Liver (tissue), 9 donors: ENCODE results near the gene FSIP2. TPM values are rescaled to one million over a fixed set of nuclear protein-coding genes. Genes with fewer than 3 reads are reported as not detected.
A peak's percentile ranks its signal among the peaks of the same experiment; 100 is the strongest.

ENCODE experiments used
- DNase-seq: peaks from one replicate; pipeline ENCODE4 v3.0.0-alpha.2; 2017; ENCODE audit warnings: low spot score
- H3K27ac ChIP-seq, 2 donors: one replicate each; pipeline ENCODE4 v1.7.0; 2013; ENCODE audit warnings: inconsistent platforms in 2 of 2, low read length in 2 of 2, control low read depth in 1 of 2, low read depth in 1 of 2, mild to moderate bottlenecking in 1 of 2
- H3K27me3 ChIP-seq, 4 donors: one replicate each; pipeline versions ENCODE4 v1.6.1 to v1.7.0; 2013; ENCODE audit warnings: low read length in 3 of 4, inconsistent platforms in 1 of 4, mild to moderate bottlenecking in 1 of 4, moderate library complexity in 1 of 4; ENCODE audit not compliant: control insufficient read depth in 4 of 4, insufficient read depth in 4 of 4
- H3K36me3 ChIP-seq, 4 donors: one replicate each; pipeline versions ENCODE4 v1.6.1 to v1.7.0; 2013; ENCODE audit warnings: low read length in 3 of 4, mild to moderate bottlenecking in 3 of 4, low read depth in 1 of 4, moderate library complexity in 1 of 4; ENCODE audit not compliant: control insufficient read depth in 4 of 4, insufficient read depth in 3 of 4
- H3K4me1 ChIP-seq, 4 donors: one replicate each; pipeline versions ENCODE4 v1.6.1 to v1.7.0; 2013; ENCODE audit warnings: low read length in 3 of 4, mild to moderate bottlenecking in 3 of 4, moderate library complexity in 1 of 4; ENCODE audit not compliant: control insufficient read depth in 4 of 4, insufficient read depth in 4 of 4
- H3K4me3 ChIP-seq, 3 donors: one replicate each; pipeline versions ENCODE4 v1.6.1 to v1.7.0; 2013; ENCODE audit warnings: low read length in 3 of 3, control low read depth in 1 of 3, low read depth in 1 of 3, mild to moderate bottlenecking in 1 of 3
- H3K9ac ChIP-seq, 2 donors: one replicate each; pipeline ENCODE4 v1.7.0; 2013; ENCODE audit warnings: low read length in 2 of 2, mild to moderate bottlenecking in 2 of 2, moderate library complexity in 2 of 2, control low read depth in 1 of 2, low read depth in 1 of 2
- H3K9me3 ChIP-seq, 4 donors: one replicate each; pipeline versions ENCODE4 v1.6.1 to v1.7.0; 2013; ENCODE audit warnings: low read length in 3 of 4; ENCODE audit not compliant: control insufficient read depth in 4 of 4
- FOXA1 ChIP-seq: IDR thresholded peaks from 2 replicates; pipeline ENCODE4 v1.6.1; 2016; ENCODE audit warnings: antibody characterized with exemption
- HNF4G ChIP-seq: IDR thresholded peaks from 2 replicates; pipeline ENCODE4 v1.6.1; 2016; ENCODE audit warnings: antibody characterized with exemption
- NR2F2 ChIP-seq: IDR thresholded peaks from 2 replicates; pipeline ENCODE4 v1.6.1; 2016; ENCODE audit warnings: antibody characterized with exemption
- ZBTB33 ChIP-seq: IDR thresholded peaks from 2 replicates; pipeline ENCODE4 v1.6.1; 2016; ENCODE audit warnings: antibody characterized with exemption
- WGBS: extraction: QIAGEN DNeasy Blood & Tissue Kit; methylation state at CpG from one replicate; pipeline ENCODE4 v1.1.7; 2013; 5-methylcytosine and 5-hydroxymethylcytosine counted together
- polyA plus RNA-seq, 2 donors: library from polyadenylated mRNA; stranded (reverse) in 1 of 2; unstranded in 1 of 2; fragments of 200-250 nt in 1 of 2; fragments of >200 nt in 1 of 2; fragmentation: Nextera tagmentation in 1 of 2; extraction: Ambion mirVana in 1 of 2; gene quantifications; one replicate each; pipeline versions ENCODE4 v1.2.1 to v1.2.3, GENCODE V29; 2013 to 2015
- total RNA-seq, 2 donors: library from RNA; depleted of rRNA; stranded (reverse); fragments of >200 nt; gene quantifications; one replicate each; pipeline ENCODE4 v1.2.3, GENCODE V29; 2014
- TF ChIP-seq, protein P1 (sequence below): fragments of 150-350 bp; IDR thresholded peaks from 2 replicates; pipeline ENCODE4 v1.5.1; 2017; ENCODE audit warnings: improper control_type of control experiment, low read depth, low read length; ENCODE audit not compliant: missing input control
- TF ChIP-seq, protein P2 (sequence below): IDR thresholded peaks from 2 replicates; pipeline ENCODE4 v1.6.1; 2016; ENCODE audit warnings: antibody characterized with exemption, mild to moderate bottlenecking
- donor health status: healthy.
- donor health status: healthy.
- donor health status: healthy.
- donor health status: healthy.
- donor health status: healthy.

FSIP2 gene
- total and polyA plus RNA-seq, 4 donors = 0.01 to 0.75 (median 0.19) TPM

DNA sequence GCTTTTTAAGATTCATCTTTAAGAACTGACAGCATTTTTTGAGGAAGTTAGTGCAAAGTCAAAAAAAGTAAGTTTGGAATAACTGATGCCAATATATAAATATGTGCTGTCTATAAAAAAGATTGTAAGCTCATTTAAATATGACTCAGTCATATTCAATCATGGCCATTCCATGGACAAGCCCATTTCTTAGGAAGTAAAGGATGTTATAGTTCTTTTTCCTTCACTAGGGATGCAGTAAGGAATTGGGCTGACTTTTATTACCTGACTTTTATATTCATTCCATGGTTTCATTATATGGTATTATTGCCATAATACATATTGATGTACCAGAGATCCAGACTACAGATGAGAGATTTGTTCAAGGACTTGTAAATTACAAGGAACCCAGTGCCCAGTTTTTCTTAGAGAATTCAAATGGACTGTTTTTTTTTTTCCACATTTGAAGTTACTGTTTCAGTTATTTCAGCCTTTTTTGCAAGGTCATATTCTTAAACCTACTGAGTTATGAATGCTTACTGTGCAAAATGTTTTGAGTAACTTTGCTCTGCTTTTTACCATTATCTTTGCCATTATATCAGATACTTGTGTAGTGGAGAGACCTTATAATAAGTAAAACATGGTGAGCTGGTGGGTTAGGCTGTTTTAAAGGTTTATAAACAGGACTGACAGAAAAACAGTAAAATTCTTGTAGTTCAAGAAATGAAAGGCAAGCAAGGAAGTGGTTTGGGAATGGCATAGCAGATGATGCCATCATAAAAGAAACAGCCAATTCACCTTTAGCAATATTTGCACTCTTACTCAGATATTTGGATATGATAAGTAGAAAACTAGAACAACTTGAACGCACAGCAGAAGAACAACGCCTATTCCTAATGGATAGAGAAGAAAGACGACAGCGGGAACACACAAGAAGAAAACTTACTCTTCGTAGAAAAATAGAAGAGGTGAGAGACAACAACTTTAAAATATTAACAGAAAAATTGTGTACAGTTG, 7.6 kb downstream of the FSIP2 start:
- no peak for DNase-seq
- Histone ChIP-seq H3K36me3 (no peaks in the 10 kb centered on the region), H3K4me1 (no peaks in the 10 kb centered on the region), H3K9ac (no peak overlapping the region), H3K4me3 (no peak overlapping the region), H3K27ac (no peak overlapping the region), H3K27me3 (no peaks in the 10 kb centered on the region), H3K9me3 (peaks cover 0 to 6% (median 0%) of the 10 kb centered on the region in 4 donors)
- 86% methylated on average over 5 of the region's 5 CpGs for WGBS
- TF ChIP-seq, protein P1, sequence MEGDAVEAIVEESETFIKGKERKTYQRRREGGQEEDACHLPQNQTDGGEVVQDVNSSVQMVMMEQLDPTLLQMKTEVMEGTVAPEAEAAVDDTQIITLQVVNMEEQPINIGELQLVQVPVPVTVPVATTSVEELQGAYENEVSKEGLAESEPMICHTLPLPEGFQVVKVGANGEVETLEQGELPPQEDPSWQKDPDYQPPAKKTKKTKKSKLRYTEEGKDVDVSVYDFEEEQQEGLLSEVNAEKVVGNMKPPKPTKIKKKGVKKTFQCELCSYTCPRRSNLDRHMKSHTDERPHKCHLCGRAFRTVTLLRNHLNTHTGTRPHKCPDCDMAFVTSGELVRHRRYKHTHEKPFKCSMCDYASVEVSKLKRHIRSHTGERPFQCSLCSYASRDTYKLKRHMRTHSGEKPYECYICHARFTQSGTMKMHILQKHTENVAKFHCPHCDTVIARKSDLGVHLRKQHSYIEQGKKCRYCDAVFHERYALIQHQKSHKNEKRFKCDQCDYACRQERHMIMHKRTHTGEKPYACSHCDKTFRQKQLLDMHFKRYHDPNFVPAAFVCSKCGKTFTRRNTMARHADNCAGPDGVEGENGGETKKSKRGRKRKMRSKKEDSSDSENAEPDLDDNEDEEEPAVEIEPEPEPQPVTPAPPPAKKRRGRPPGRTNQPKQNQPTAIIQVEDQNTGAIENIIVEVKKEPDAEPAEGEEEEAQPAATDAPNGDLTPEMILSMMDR = no peak
- no peak for TF ChIP-seq FOXA1
- TF ChIP-seq HNF4G = no peak
- TF ChIP-seq ZBTB33 = no peak

GRCh38 chr2:185757356-185757755, 18.8 kb downstream of the FSIP2 start:
- Histone ChIP-seq H3K27me3 (no peaks in the 10 kb centered on the region), H3K36me3 (no peaks in the 10 kb centered on the region), H3K27ac (no peak overlapping the region), H3K9me3 (no peaks in the 10 kb centered on the region), H3K4me3 (no peak overlapping the region), H3K9ac (no peak overlapping the region), H3K4me1 (no peaks in the 10 kb centered on the region)
- no peak for TF ChIP-seq NR2F2
- DNase-seq = no peak

DNA sequence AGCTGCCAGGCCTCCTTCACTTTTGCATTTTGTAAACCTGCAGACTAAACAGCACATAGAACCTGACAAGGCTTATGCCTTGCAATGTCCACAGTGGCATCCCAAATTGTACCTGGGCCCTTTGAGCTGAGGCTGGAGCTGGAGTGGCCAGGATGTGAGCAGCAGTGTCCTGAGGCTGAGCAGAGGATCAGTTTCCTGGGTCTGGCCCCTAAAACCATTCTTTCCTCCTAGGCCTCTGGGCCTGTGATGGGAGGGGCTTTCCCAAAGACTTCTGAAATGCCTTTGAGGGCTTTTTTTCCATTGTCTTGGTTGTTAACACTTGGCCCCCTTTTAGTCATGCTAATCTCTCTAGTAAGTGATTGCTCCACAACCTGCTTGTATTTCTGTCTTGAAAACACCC, 32.8 kb downstream of the FSIP2 start:
- Histone ChIP-seq H3K36me3 (no peaks in the 10 kb centered on the region), H3K27ac (no peak overlapping the region), H3K27me3 (no peaks in the 10 kb centered on the region), H3K9ac (no peak overlapping the region), H3K4me3 (peak overlapping the region in 2 of 3 donors; percentile 10 to 49), H3K9me3 (peaks cover 5 to 23% (median 16%) of the 10 kb centered on the region in 4 donors), H3K4me1 (no peaks in the 10 kb centered on the region)
- TF ChIP-seq, protein P2, sequence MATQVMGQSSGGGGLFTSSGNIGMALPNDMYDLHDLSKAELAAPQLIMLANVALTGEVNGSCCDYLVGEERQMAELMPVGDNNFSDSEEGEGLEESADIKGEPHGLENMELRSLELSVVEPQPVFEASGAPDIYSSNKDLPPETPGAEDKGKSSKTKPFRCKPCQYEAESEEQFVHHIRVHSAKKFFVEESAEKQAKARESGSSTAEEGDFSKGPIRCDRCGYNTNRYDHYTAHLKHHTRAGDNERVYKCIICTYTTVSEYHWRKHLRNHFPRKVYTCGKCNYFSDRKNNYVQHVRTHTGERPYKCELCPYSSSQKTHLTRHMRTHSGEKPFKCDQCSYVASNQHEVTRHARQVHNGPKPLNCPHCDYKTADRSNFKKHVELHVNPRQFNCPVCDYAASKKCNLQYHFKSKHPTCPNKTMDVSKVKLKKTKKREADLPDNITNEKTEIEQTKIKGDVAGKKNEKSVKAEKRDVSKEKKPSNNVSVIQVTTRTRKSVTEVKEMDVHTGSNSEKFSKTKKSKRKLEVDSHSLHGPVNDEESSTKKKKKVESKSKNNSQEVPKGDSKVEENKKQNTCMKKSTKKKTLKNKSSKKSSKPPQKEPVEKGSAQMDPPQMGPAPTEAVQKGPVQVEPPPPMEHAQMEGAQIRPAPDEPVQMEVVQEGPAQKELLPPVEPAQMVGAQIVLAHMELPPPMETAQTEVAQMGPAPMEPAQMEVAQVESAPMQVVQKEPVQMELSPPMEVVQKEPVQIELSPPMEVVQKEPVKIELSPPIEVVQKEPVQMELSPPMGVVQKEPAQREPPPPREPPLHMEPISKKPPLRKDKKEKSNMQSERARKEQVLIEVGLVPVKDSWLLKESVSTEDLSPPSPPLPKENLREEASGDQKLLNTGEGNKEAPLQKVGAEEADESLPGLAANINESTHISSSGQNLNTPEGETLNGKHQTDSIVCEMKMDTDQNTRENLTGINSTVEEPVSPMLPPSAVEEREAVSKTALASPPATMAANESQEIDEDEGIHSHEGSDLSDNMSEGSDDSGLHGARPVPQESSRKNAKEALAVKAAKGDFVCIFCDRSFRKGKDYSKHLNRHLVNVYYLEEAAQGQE = no peak
- no peak for DNase-seq
